ENCODE results near the gene C22orf39. TPM values are rescaled to one million over a fixed set of nuclear protein-coding genes. Genes with fewer than 3 reads are reported as not detected.

The C22orf39 gene
- total RNA-seq, 4 donors from 2014 or later, result 26.6 to 50.7 (median 39.4) TPM

DNA sequence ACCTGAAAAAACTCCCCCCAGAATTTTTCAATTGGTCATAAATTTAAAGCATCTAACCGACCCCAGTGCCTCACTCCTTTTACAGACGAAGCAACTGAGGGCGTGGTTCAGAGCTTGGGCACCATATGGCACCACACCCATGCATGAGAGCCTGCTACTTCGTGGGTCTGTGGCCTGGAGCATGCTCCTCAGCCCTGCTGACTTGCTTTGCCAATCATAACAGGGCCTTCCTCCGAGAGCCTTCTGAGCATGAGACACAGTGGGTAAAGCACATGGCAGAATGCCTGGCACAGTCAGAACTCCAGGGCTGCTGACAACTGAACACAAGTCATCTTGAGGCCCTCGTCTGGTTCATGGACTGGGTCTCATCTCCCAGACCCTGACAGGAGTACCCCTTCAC is 49.3 kb downstream of the C22orf39 start:
- 73% methylated on average over 6 of the region's 6 CpGs; no CpG with 5 or more reads in 1 of the 2 donors for WGBS, 2 donors (ENCODE audit: low coverage in 1 of 2)
- H3K4me1 ChIP-seq, result no peaks in the 10 kb centered on the region
- no peak overlapping the region for H3K4me3 ChIP-seq
- no peak overlapping the region for H3K27ac ChIP-seq
- H3K27me3 ChIP-seq, result no peaks in the 10 kb centered on the region
- in situ Hi-C loops (cut with MboI; ENCODE audit: low pct_ligation_motif_present in 1 of 4, low pct_unique_long_range_greater_than_20kb in 1 of 4, low sequenced_read_pairs in 3 of 4), result no loop called here
- intact Hi-C loops (cut with DNase I; ENCODE audit: low total_unique reads), result no loop called here
- no peak for DNase-seq
- TF ChIP-seq POLR2AphosphoS5 (IDR thresholded peaks at IDR 0.05) (no peak), EP300 (IDR thresholded peaks at IDR 0.05; ENCODE audit: low read depth) (no peak), POLR2A (IDR thresholded peaks at IDR 0.05) (no peak)
- TF ChIP-seq, protein P1, sequence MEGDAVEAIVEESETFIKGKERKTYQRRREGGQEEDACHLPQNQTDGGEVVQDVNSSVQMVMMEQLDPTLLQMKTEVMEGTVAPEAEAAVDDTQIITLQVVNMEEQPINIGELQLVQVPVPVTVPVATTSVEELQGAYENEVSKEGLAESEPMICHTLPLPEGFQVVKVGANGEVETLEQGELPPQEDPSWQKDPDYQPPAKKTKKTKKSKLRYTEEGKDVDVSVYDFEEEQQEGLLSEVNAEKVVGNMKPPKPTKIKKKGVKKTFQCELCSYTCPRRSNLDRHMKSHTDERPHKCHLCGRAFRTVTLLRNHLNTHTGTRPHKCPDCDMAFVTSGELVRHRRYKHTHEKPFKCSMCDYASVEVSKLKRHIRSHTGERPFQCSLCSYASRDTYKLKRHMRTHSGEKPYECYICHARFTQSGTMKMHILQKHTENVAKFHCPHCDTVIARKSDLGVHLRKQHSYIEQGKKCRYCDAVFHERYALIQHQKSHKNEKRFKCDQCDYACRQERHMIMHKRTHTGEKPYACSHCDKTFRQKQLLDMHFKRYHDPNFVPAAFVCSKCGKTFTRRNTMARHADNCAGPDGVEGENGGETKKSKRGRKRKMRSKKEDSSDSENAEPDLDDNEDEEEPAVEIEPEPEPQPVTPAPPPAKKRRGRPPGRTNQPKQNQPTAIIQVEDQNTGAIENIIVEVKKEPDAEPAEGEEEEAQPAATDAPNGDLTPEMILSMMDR (IDR thresholded peaks at IDR 0.05), result no peak
- H3K9me3 ChIP-seq, result no peaks in the 10 kb centered on the region
- peaks cover 0 to 29% (median 7%) of the 10 kb centered on the region in 4 donors for H3K36me3 ChIP-seq

DNA sequence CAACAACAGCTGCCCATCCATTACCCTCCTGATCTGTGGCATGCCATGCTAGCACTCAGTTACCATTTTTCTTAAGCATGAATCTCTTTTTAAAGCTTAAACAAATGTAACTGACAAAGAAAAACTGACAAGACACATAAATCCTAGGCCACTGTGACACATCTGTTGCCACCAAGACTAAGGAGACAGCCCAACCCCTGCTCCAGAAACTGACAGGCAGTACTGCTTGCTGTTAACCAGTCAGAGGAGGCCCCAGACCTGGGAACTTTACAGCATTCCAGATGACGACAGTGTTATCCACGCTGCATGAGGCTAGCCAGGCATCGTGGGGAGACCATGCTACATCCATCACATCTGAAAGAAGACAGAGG is 49.8 kb downstream of the C22orf39 start:
- no peak for DNase-seq
- H3K4me1 ChIP-seq, result no peaks in the 10 kb centered on the region
- no peak overlapping the region for H3K27ac ChIP-seq
- H3K27me3 ChIP-seq, result no peaks in the 10 kb centered on the region
- H3K9me3 ChIP-seq, result no peaks in the 10 kb centered on the region
- TF ChIP-seq, protein P1 (IDR thresholded peaks at IDR 0.05), result no peak
- TF ChIP-seq EP300 (IDR thresholded peaks at IDR 0.05; ENCODE audit: low read depth) (no peak), POLR2A (IDR thresholded peaks at IDR 0.05) (no peak), POLR2AphosphoS5 (IDR thresholded peaks at IDR 0.05) (no peak)
- in situ Hi-C loops (cut with MboI; ENCODE audit: low pct_ligation_motif_present in 1 of 4, low pct_unique_long_range_greater_than_20kb in 1 of 4, low sequenced_read_pairs in 3 of 4) (no loop called here), intact Hi-C loops (cut with DNase I; ENCODE audit: low total_unique reads) (no loop called here)
- H3K4me3 ChIP-seq, result no peak overlapping the region
- whole genome bisulfite sequencing, 2 donors (ENCODE audit: low coverage in 1 of 2), result 89% methylated on average over 3 of the region's 3 CpGs; no CpG with 5 or more reads in 1 of the 2 donors
- H3K36me3 ChIP-seq, result peaks cover 0 to 34% (median 10%) of the 10 kb centered on the region in 4 donors

DNA sequence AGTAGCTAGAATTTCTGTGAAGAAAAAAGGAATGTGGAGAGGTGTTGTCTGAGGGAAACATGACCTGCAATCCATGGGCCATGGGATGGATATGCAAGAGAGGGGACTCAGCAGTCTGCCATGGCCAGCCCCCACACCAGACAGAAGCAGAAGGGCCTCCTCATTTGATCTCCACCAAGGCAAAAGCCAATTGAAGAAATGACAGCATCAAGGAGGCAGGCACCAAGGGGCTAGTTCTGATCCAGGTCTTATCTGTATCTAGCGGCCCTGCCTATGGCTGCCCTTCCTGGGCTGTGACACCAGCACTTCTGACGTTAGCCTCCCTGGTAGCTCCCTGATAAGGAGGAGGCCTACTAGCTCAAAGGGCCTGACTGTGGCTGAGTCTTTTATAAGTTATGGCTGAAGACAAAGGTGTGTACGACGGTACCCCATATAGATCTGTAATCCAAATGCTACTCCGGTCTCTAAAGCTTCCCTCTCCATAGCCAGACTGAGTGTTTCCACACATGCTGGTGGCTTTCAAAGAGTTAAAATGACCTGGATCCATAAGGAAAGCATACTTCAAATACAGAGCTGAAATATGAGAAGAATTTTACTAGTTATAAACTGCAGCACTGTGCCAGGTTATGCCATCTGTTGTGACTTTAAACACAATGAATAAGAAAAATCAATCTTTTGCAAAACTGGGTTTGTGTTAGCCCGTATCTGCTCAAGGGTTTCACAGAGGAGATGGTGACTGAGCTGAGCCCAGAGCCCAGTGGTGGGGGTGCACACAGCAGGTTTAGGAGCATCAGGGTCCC is 50.4 kb downstream of the C22orf39 start:
- Histone ChIP-seq H3K36me3 (peaks cover 0 to 39% (median 12%) of the 10 kb centered on the region in 4 donors), H3K27ac (no peak overlapping the region), H3K9me3 (no peaks in the 10 kb centered on the region), H3K27me3 (no peaks in the 10 kb centered on the region), H3K4me1 (no peaks in the 10 kb centered on the region), H3K4me3 (no peak overlapping the region)
- TF ChIP-seq, protein P1 (IDR thresholded peaks at IDR 0.05), result no peak
- TF ChIP-seq EP300 (IDR thresholded peaks at IDR 0.05; ENCODE audit: low read depth) (no peak), POLR2A (IDR thresholded peaks at IDR 0.05) (no peak), POLR2AphosphoS5 (IDR thresholded peaks at IDR 0.05) (no peak)
- in situ Hi-C loops (cut with MboI; ENCODE audit: low pct_ligation_motif_present in 1 of 4, low pct_unique_long_range_greater_than_20kb in 1 of 4, low sequenced_read_pairs in 3 of 4) (no loop called here), intact Hi-C loops (cut with DNase I; ENCODE audit: low total_unique reads) (no loop called here)
- 88 to 97% methylated on average over 1 to 6 of the region's 6 CpGs for WGBS, 2 donors (ENCODE audit: low coverage in 1 of 2)
- DNase-seq, result no peak

DNA sequence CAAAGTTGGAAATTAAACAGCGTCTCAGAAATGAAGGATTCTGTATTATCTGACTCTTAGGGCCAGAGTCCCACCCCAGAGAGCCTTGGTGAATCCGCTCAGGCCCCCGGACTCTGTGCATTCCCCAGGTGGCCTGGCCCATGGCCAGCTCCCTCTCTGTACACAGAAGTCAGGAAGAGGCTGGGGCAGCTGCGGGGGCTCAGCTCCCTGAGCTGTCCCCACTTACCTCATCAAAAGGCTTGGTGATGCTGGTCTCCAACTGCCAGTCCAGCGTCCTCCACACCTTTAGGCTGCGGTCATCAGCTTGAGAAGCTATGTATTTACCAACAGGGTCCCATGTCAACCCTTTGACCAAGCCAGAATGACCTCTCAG is 51.0 kb downstream of the C22orf39 start:
- peaks cover 0 to 45% (median 15%) of the 10 kb centered on the region in 4 donors for H3K36me3 ChIP-seq
- 88 to 100% methylated on average over 3 to 6 of the region's 6 CpGs for WGBS, 2 donors (ENCODE audit: low coverage in 1 of 2)
- H3K9me3 ChIP-seq, result no peaks in the 10 kb centered on the region
- no peak for DNase-seq
- TF ChIP-seq POLR2AphosphoS5 (IDR thresholded peaks at IDR 0.05) (no peak), EP300 (IDR thresholded peaks at IDR 0.05; ENCODE audit: low read depth) (no peak), POLR2A (IDR thresholded peaks at IDR 0.05) (no peak)
- TF ChIP-seq, protein P1 (IDR thresholded peaks at IDR 0.05), result no peak
- intact Hi-C loops (cut with DNase I; ENCODE audit: low total_unique reads) (no loop called here), in situ Hi-C loops (cut with MboI; ENCODE audit: low pct_ligation_motif_present in 1 of 4, low pct_unique_long_range_greater_than_20kb in 1 of 4, low sequenced_read_pairs in 3 of 4) (no loop called here)
- no peak overlapping the region for H3K27ac ChIP-seq
- no peaks in the 10 kb centered on the region for H3K27me3 ChIP-seq
- H3K4me1 ChIP-seq, result no peaks in the 10 kb centered on the region
- H3K4me3 ChIP-seq, result no peak overlapping the region
